Activated CD4-positive, alpha-beta T cell treated with anti-CD3 and anti-CD28 coated beads, Interleukin-2, amount 50 U/mL, for 24 hours (primary cell): Measurements from ENCODE around the gene IST1.

Source experiments
- DNase-seq, 2 donors: peaks; one replicate each; pipeline ENCODE4 v3.0.0-alpha.2; 2020; ENCODE audit warnings: low read depth in 1 of 2, low spot score in 1 of 2

IST1 gene

GRCh38 chr16:71961066-71962039 is 66.0 kb downstream of the IST1 start:
- DNase-seq: peak; percentile 62 to 69

GRCh38 chr16:71963125-71963875 is 68.0 kb downstream of the IST1 start:
- no peak for DNase-seq

GRCh38 chr16:71965223-71965622 is 69.9 kb downstream of the IST1 start:
- no peak for DNase-seq

- DNase-seq: no peak
Observed at GRCh38 chr16:71966932-71967331, 71.6 kb downstream of the IST1 start.

GRCh38 chr16:71969353-71969752 is 74.0 kb downstream of the IST1 start:
- DNase-seq: no peak

- no peak for DNase-seq
Observed at GRCh38 chr16:71971571-71971970, 76.2 kb downstream of the IST1 start.

GRCh38 chr16:71972356-71972755 is 77.0 kb downstream of the IST1 start:
- no peak for DNase-seq

- no peak for DNase-seq
Observed at GRCh38 chr16:71973001-71973400, 77.7 kb downstream of the IST1 start.

GRCh38 chr16:71974068-71974818 is 78.9 kb downstream of the IST1 start:
- no peak for DNase-seq
